Brain microvascular endothelial cell (primary cell): ENCODE results near the gene JAM3.

ENCODE experiments used
- DNase-seq: peaks from one replicate; pipeline ENCODE4 v3.0.0-alpha.2; 2020
- H3K27ac ChIP-seq: fragments of 250-450 bp; sonication (Bioruptor Pico); 2 replicates; pipeline ENCODE4 v1.5.1; 2020; ENCODE audit warnings: mild to moderate bottlenecking, moderate library complexity
- H3K27me3 ChIP-seq: fragments of 250-450 bp; sonication (Bioruptor Pico); replicated peaks from 2 replicates; pipeline ENCODE4 v1.5.1; 2020; ENCODE audit warnings: mild to moderate bottlenecking
- H3K36me3 ChIP-seq: fragments of 250-450 bp; sonication (Bioruptor Pico); replicated peaks from 2 replicates; pipeline ENCODE4 v1.5.1; 2020; ENCODE audit warnings: mild to moderate bottlenecking
- H3K4me3 ChIP-seq: 2 replicates; pipeline ENCODE4 v1.5.1; 2011; ENCODE audit warnings: low read depth, mild to moderate bottlenecking, control low read depth, low read length, moderate library complexity
- CTCF ChIP-seq: IDR thresholded peaks from 2 replicates; pipeline ENCODE4 v1.5.1; 2011; ENCODE audit warnings: low read depth, mild to moderate bottlenecking, moderate library complexity, low read length, control low read depth, inconsistent platforms; ENCODE audit errors: missing control alignments
- in situ Hi-C: cut with HindIII; loops from 2 replicates; pipeline ENCODE4 v1.10.0; 2017; ENCODE audit warnings: low sequenced_read_pairs, low pct_ligation_motif_present

JAM3 gene

GRCh38 chr11:134155946-134156865, 87.3 kb downstream of the JAM3 start:
- no peak for DNase-seq
- no peak overlapping the region for H3K4me3 ChIP-seq
- H3K27me3 ChIP-seq: no peaks in the 10 kb centered on the region
- H3K36me3 ChIP-seq: peaks cover 31% of the 10 kb centered on the region
- no peak overlapping the region for H3K27ac ChIP-seq
- in situ Hi-C loops: no loop called here
- no peak for TF ChIP-seq CTCF

- no peak for TF ChIP-seq CTCF
- in situ Hi-C loops: no loop called here
- peaks cover 27% of the 10 kb centered on the region for H3K36me3 ChIP-seq
- H3K4me3 ChIP-seq: no peak overlapping the region
- no peak for DNase-seq
- no peak overlapping the region for H3K27ac ChIP-seq
- no peaks in the 10 kb centered on the region for H3K27me3 ChIP-seq
These were observed 88.6 kb downstream of the JAM3 start for GRCh38 chr11:134157451-134157850.

- H3K27me3 ChIP-seq: no peaks in the 10 kb centered on the region
- no peak for TF ChIP-seq CTCF
- in situ Hi-C loops: no loop called here
- peaks cover 24% of the 10 kb centered on the region for H3K36me3 ChIP-seq
- H3K4me3 ChIP-seq: no peak overlapping the region
- H3K27ac ChIP-seq: no peak overlapping the region
- DNase-seq: no peak
These were observed 89.2 kb downstream of the JAM3 start for GRCh38 chr11:134158023-134158422.

- TF ChIP-seq CTCF: no peak
- Histone ChIP-seq H3K36me3 (peaks cover 24% of the 10 kb centered on the region), H3K27ac (no peak overlapping the region), H3K27me3 (no peaks in the 10 kb centered on the region), H3K4me3 (no peak overlapping the region)
- in situ Hi-C loops: no loop called here
- no peak for DNase-seq
These were observed 90.8 kb downstream of the JAM3 start for GRCh38 chr11:134159652-134160051.

GRCh38 chr11:134164490-134165370, 95.9 kb downstream of the JAM3 start:
- Histone ChIP-seq H3K4me3 (no peak overlapping the region), H3K27ac (no peak overlapping the region), H3K27me3 (no peaks in the 10 kb centered on the region), H3K36me3 (peaks cover 10% of the 10 kb centered on the region)
- in situ Hi-C loops: no loop called here
- no peak for TF ChIP-seq CTCF
- no peak for DNase-seq
